ENCODE results near the gene TRANK1.

GRCh38 chr3:36827133-36827532 lies 117.7 kb downstream of the TRANK1 start:
- TF ChIP-seq CTCF (conservative IDR thresholded peaks at IDR 0.05; ENCODE audit: low read depth, low read length): no peak
- TF ChIP-seq EZH2 (IDR thresholded peaks at IDR 0.05; ENCODE audit: low read length, unreplicated experiment): no peak
